H1 (cell line): Measurements from ENCODE around the gene EPHA3. TPM values are rescaled to one million over a fixed set of nuclear protein-coding genes. Genes with fewer than 3 reads are reported as not detected.

Experiments used
- GTF2F1 ChIP-seq: IDR thresholded peaks from 2 replicates; pipeline ENCODE4 v1.6.1; 2012; ENCODE audit warnings: low read depth, low read length, improper control_type of control experiment, borderline replicate concordance
- USF2 ChIP-seq: IDR thresholded peaks from 2 replicates; pipeline ENCODE4 v1.6.1; 2011; ENCODE audit warnings: low read length, improper control_type of control experiment
- polyA plus RNA-seq, 7 experiments: library from polyadenylated mRNA; depleted of rRNA in 3 of 7; stranded (reverse) in 5 of 7; unstranded in 2 of 7; fragments of >200 nt in 5 of 7; fragments of 200-250 nt in 2 of 7; gene quantifications; 1 replicate in 5 of 7; 2 replicates in 1 of 7; 4 replicates in 1 of 7; pipeline versions ENCODE4 v1.2.1 to v1.2.3, GENCODE V29; 2011 to 2013; ENCODE audit warnings: missing spikeins in 2 of 7, mixed read lengths in 2 of 7
- total RNA-seq: library from RNA; stranded (reverse); fragmentation: NEBNext Ultra II Directional; extraction: Animal tissue kit (Norgen Biotek cat#: 25700); gene quantifications from 2 replicates; pipeline ENCODE4 v1.2.1, GENCODE V29; 2021

Gene EPHA3
- total and polyA plus RNA-seq, 2 of the 8 experiments (the other 6 are each of a cell fraction or from before 2014, with no cell fraction given): 0.09 to 0.22 TPM

- TF ChIP-seq USF2: no peak
- no peak for TF ChIP-seq GTF2F1
Measured at GRCh38 chr3:89488800-89489580, 381.6 kb downstream of the EPHA3 start (continued).
